ENCODE measurements around the gene CEACAM1.

DNA sequence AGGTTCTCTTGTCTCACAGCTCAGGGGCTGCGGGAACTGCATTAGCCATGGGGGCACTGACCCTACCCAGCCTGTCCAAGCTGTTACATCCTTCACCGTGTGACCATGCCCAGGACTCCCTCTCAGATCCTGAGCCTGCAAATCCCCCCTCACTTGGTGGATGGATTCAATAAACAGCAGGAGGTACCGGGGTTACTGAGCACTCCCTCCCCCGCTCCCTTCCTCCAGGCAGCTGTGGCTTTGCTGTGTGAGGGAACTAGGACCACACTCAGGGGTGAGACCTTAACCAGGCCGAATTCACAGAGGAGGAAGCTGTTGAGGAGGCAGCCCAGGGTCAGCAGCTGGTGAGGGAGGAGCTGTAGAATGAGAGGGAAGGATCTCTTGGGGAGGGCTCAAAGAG is 27.0 kb upstream of the CEACAM1 start:
- TF ChIP-seq POLR2AphosphoS5 (IDR thresholded peaks at IDR 0.05) (no peak), POLR2A (IDR thresholded peaks at IDR 0.05) (no peak)
- TF ChIP-seq, protein P1, sequence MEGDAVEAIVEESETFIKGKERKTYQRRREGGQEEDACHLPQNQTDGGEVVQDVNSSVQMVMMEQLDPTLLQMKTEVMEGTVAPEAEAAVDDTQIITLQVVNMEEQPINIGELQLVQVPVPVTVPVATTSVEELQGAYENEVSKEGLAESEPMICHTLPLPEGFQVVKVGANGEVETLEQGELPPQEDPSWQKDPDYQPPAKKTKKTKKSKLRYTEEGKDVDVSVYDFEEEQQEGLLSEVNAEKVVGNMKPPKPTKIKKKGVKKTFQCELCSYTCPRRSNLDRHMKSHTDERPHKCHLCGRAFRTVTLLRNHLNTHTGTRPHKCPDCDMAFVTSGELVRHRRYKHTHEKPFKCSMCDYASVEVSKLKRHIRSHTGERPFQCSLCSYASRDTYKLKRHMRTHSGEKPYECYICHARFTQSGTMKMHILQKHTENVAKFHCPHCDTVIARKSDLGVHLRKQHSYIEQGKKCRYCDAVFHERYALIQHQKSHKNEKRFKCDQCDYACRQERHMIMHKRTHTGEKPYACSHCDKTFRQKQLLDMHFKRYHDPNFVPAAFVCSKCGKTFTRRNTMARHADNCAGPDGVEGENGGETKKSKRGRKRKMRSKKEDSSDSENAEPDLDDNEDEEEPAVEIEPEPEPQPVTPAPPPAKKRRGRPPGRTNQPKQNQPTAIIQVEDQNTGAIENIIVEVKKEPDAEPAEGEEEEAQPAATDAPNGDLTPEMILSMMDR (IDR thresholded peaks at IDR 0.05): no peak
